Osteocyte (in vitro differentiated cells): Measurements from ENCODE around the gene ARPC4. TPM values are rescaled to one million over a fixed set of nuclear protein-coding genes. Genes with fewer than 3 reads are reported as not detected.
A peak's percentile ranks its signal among the peaks of the same experiment; 100 is the strongest.

ENCODE experiments used
- DNase-seq: peaks from one replicate; pipeline ENCODE4 v3.0.0; 2021; ENCODE audit warnings: mixed read lengths; ENCODE audit not compliant: unreplicated experiment; ENCODE audit errors: extremely low spot score
- H3K27ac Mint-ChIP-seq: one replicate; pipeline ENCODE4 v1.8.0; 2021; ENCODE audit warnings: mild to moderate bottlenecking, mixed read lengths; ENCODE audit not compliant: unreplicated experiment
- H3K27me3 Mint-ChIP-seq: one replicate; pipeline ENCODE4 v1.8.0; 2021; ENCODE audit warnings: mixed read lengths; ENCODE audit not compliant: unreplicated experiment
- H3K36me3 Mint-ChIP-seq: one replicate; pipeline ENCODE4 v1.8.0; 2021; ENCODE audit warnings: mixed read lengths; ENCODE audit not compliant: unreplicated experiment
- H3K4me1 Mint-ChIP-seq: one replicate; pipeline ENCODE4 v1.8.0; 2021; ENCODE audit warnings: mixed read lengths; ENCODE audit not compliant: unreplicated experiment
- H3K4me3 Mint-ChIP-seq: one replicate; pipeline ENCODE4 v1.8.0; 2021; ENCODE audit warnings: mild to moderate bottlenecking, moderate library complexity, mixed read lengths; ENCODE audit not compliant: unreplicated experiment
- H3K9me3 Mint-ChIP-seq: one replicate; pipeline ENCODE4 v1.8.0; 2021; ENCODE audit warnings: mixed read lengths; ENCODE audit not compliant: unreplicated experiment
- CTCF ChIP-seq: fragments of 200-600 bp; sonication (generic); IDR thresholded peaks from 2 replicates; pipeline ENCODE4 v1.5.0; 2021; ENCODE audit warnings: antibody characterized with exemption, mild to moderate bottlenecking, moderate library complexity
- long read RNA-seq: library from polyadenylated mRNA; unstranded; transcript quantifications from one replicate; pipeline ENCODE4 v2.0.0, GENCODE V29; 2021
- total RNA-seq: library from RNA; stranded (reverse); gene quantifications from 2 replicates; pipeline ENCODE4 v1.2.1, GENCODE V29; 2021

Gene ARPC4
- total RNA-seq, result 140 and 142 TPM in 2 replicates
- long read RNA-seq, transcript ARPC4-202 (7 exons, 957 nt), result minor isoform, 12 of 415 reads
- long read RNA-seq, transcript ARPC4-201 (6 exons, 2,582 nt), result major isoform, 361 of 415 reads
- long read RNA-seq, transcript ARPC4-208 (6 exons, 942 nt), result minor isoform, 5 of 415 reads
- long read RNA-seq, partial matches to known transcripts, result 24 of 415 reads
- long read RNA-seq, other reads (novel, unspliced or antisense), result 8 of 415 reads

GRCh38 chr3:9792405-9793160 is at the start of gene ARPC4, which contains the start of gene TADA3:
TSS of gene ARPC4 (plus strand) at chr3:9793082. CDS start at chr3:9793122, 40 bp downstream.
TSS of gene TADA3 (minus strand) at chr3:9792473. CDS start at chr3:9791466, 1,007 bp downstream.
- H3K9me3 Mint-ChIP-seq, result no peaks in the 10 kb centered on the region
- H3K36me3 Mint-ChIP-seq, result peaks cover 34% of the 10 kb centered on the region
- peak within 1 kb of the TSS; percentile 100 for H3K27ac Mint-ChIP-seq
- H3K4me1 Mint-ChIP-seq, result peaks cover 28% of the 10 kb centered on the region
- peak within 1 kb of the TSS; percentile 95 for H3K4me3 Mint-ChIP-seq
- peak; percentile 96 for DNase-seq
- peak; percentile 9 for TF ChIP-seq CTCF
- H3K27me3 Mint-ChIP-seq, result no peaks in the 10 kb centered on the region

GRCh38 chr3:9743548-9743947 is 49.3 kb upstream of the ARPC4 start:
- no peak for TF ChIP-seq CTCF
- no peak overlapping the region for H3K27ac Mint-ChIP-seq
- DNase-seq, result no peak
- H3K36me3 Mint-ChIP-seq, result peaks cover 64% of the 10 kb centered on the region
- H3K4me1 Mint-ChIP-seq, result peaks cover 2% of the 10 kb centered on the region
- H3K9me3 Mint-ChIP-seq, result no peaks in the 10 kb centered on the region
- no peak overlapping the region for H3K4me3 Mint-ChIP-seq
- H3K27me3 Mint-ChIP-seq, result no peaks in the 10 kb centered on the region

GRCh38 chr3:9744162-9744561 is 48.7 kb upstream of the ARPC4 start:
- H3K36me3 Mint-ChIP-seq, result peaks cover 59% of the 10 kb centered on the region
- no peak for DNase-seq
- no peak for TF ChIP-seq CTCF
- H3K27ac Mint-ChIP-seq, result no peak overlapping the region
- no peaks in the 10 kb centered on the region for H3K27me3 Mint-ChIP-seq
- peaks cover 8% of the 10 kb centered on the region for H3K4me1 Mint-ChIP-seq
- H3K4me3 Mint-ChIP-seq, result no peak overlapping the region
- H3K9me3 Mint-ChIP-seq, result no peaks in the 10 kb centered on the region

- Mint-ChIP-seq H3K4me3 (no peak overlapping the region), H3K4me1 (peaks cover 18% of the 10 kb centered on the region), H3K27ac (no peak overlapping the region), H3K9me3 (no peaks in the 10 kb centered on the region), H3K27me3 (no peaks in the 10 kb centered on the region), H3K36me3 (peaks cover 47% of the 10 kb centered on the region)
- no peak for TF ChIP-seq CTCF
- DNase-seq, result no peak
Measured at GRCh38 chr3:9745521-9745920, 47.4 kb upstream of the ARPC4 start.

GRCh38 chr3:9746330-9746729 is 46.6 kb upstream of the ARPC4 start:
- Mint-ChIP-seq H3K27ac (no peak overlapping the region), H3K4me1 (peaks cover 26% of the 10 kb centered on the region), H3K4me3 (no peak overlapping the region), H3K9me3 (no peaks in the 10 kb centered on the region), H3K36me3 (peaks cover 40% of the 10 kb centered on the region), H3K27me3 (no peaks in the 10 kb centered on the region)
- no peak for DNase-seq
- TF ChIP-seq CTCF, result no peak
